ENCODE measurements around the gene MTIF3. TPM values are rescaled to one million over a fixed set of nuclear protein-coding genes. Genes with fewer than 3 reads are reported as not detected.
A peak's percentile ranks its signal among the peaks of the same experiment; 100 is the strongest.

MTIF3 gene
- total RNA-seq, 1 donor from 2014 or later = 38.6 TPM

DNA sequence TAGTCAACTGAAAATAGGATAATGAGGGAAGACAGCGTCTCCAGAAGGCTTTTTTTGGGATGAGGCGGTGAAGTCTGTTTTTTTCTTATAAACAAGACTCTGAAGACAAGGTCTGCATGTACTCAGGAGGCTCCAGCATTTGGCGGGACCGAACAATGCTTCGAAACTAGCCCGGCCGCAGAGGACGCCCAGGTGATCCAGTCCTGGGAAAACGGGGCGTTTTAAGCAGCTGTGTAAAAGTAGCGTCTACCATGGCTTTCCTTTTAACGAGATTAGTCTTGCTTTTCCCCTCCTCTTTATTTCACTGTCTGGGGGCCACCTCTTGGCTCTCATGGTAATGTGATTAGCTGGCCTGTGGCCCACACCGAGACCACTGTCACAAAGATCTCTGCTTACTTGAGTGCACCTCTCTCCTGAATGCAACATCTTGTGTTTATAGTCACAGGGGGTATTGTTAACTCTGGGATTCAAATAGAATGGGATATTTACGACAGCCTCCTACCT lies 55.3 kb downstream of the MTIF3 start:
- Histone ChIP-seq H3K4me1 (no peaks in the 10 kb centered on the region), H3K27me3 (peaks cover 4% of the 10 kb centered on the region), H3K27ac (no peak overlapping the region), H3K36me3 (no peaks in the 10 kb centered on the region), H3K4me3 (no peak overlapping the region), H3K9me3 (no peaks in the 10 kb centered on the region)
- ATAC-seq (no peak), DNase-seq (no peak)
- TF ChIP-seq, protein P1, sequence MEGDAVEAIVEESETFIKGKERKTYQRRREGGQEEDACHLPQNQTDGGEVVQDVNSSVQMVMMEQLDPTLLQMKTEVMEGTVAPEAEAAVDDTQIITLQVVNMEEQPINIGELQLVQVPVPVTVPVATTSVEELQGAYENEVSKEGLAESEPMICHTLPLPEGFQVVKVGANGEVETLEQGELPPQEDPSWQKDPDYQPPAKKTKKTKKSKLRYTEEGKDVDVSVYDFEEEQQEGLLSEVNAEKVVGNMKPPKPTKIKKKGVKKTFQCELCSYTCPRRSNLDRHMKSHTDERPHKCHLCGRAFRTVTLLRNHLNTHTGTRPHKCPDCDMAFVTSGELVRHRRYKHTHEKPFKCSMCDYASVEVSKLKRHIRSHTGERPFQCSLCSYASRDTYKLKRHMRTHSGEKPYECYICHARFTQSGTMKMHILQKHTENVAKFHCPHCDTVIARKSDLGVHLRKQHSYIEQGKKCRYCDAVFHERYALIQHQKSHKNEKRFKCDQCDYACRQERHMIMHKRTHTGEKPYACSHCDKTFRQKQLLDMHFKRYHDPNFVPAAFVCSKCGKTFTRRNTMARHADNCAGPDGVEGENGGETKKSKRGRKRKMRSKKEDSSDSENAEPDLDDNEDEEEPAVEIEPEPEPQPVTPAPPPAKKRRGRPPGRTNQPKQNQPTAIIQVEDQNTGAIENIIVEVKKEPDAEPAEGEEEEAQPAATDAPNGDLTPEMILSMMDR (IDR thresholded peaks at IDR 0.05) = no peak
- intact Hi-C loops (cut with DNase I) = no loop called here

DNA sequence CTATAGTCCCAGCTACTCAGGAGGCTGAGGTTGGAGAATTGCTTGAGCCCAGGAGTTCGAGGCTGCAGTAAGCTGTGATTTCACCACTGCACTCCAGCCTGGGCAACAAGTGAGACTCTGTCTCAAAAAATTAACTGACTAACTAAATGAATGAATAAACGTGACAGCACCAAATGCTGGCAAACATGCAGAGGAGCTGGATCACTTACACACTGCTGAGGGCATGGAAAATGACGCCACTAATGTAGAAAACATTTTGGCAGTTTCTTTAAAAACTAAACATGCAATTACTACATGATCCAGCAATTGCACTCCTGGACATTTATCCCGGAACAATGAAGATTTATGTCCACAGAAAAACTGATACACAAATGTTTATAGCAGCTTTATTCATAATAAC lies 57.3 kb downstream of the MTIF3 start:
- Histone ChIP-seq H3K27ac (no peak overlapping the region), H3K27me3 (peaks cover 4% of the 10 kb centered on the region), H3K36me3 (no peaks in the 10 kb centered on the region), H3K4me3 (no peak overlapping the region), H3K9me3 (no peaks in the 10 kb centered on the region), H3K4me1 (no peaks in the 10 kb centered on the region)
- TF ChIP-seq, protein P1 (IDR thresholded peaks at IDR 0.05) = no peak
- DNase-seq (no peak), ATAC-seq (no peak)
- intact Hi-C loops (cut with DNase I) = no loop called here

DNA sequence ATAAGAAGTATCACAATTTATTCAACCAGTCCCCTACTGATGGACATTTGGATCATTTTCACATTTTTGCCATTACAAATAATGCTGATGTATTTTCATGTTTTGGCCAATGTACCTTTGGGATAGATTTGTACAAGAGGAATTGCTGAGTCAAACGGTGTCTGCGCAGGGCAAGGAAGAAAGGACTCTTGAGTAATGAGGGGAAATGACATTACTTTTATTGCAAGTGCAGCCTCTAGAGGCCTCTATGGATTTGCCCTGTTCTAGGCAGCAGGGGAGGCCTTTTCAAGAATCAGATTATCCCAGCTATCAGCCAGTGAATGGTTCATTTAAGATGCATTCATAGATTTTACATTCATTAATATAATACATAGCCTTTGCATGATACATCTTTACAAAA lies 58.9 kb downstream of the MTIF3 start:
- Histone ChIP-seq H3K36me3 (no peaks in the 10 kb centered on the region), H3K4me1 (no peaks in the 10 kb centered on the region), H3K27ac (no peak overlapping the region), H3K27me3 (peaks cover 3% of the 10 kb centered on the region), H3K9me3 (no peaks in the 10 kb centered on the region), H3K4me3 (no peak overlapping the region)
- ATAC-seq (peak; percentile 21), DNase-seq (no peak)
- intact Hi-C loops (cut with DNase I) = no loop called here
- TF ChIP-seq, protein P1 (IDR thresholded peaks at IDR 0.05) = no peak

DNA sequence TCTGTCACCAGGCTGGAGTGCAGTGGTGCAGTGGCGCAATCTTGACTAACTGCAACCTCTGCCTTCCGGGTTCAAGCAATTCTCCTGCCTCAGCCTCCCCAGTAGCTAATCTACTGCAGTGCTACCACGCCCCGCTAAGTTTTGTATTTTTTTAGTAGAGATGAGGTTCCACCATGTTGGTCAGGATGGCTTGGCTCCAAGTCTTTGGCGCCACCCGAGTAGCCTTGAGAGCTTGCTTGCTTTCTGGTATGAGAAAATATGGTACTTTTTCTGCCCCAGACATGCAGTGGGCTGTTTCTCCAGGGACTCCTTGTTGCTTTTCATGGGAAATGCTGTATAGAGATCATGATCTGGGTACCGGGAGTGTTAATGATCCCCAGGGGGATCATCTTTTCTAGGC lies 60.5 kb downstream of the MTIF3 start:
- no peaks in the 10 kb centered on the region for H3K36me3 ChIP-seq
- H3K9me3 ChIP-seq = no peaks in the 10 kb centered on the region
- no peaks in the 10 kb centered on the region for H3K27me3 ChIP-seq
- no peak overlapping the region for H3K27ac ChIP-seq
- intact Hi-C loops (cut with DNase I) = no loop called here
- TF ChIP-seq, protein P1 (IDR thresholded peaks at IDR 0.05) = no peak
- H3K4me3 ChIP-seq = no peak overlapping the region
- no peak for DNase-seq
- H3K4me1 ChIP-seq = no peaks in the 10 kb centered on the region
- no peak for ATAC-seq

DNA sequence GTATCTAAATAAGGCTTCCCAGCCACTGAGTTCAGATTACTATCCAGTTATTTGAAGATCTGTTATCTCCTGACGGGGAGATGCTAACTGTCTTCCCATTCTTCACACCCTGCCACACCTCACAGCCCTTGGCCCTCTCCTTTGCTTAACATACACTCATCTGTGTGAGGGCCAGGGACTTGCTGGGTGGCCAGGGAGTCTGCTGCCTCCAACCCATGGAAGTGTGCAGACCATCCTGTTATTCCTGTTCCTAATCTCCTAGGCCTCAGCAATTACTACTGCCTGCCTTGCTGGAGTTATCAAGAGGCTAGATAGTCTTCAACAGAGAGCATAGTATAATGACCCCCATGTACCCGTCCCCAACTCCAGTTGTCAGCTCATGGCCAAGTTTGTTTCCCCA lies 62.1 kb downstream of the MTIF3 start:
- ATAC-seq = no peak
- TF ChIP-seq, protein P1 (IDR thresholded peaks at IDR 0.05) = no peak
- no peaks in the 10 kb centered on the region for H3K9me3 ChIP-seq
- no peaks in the 10 kb centered on the region for H3K4me1 ChIP-seq
- intact Hi-C loops (cut with DNase I) = no loop called here
- H3K36me3 ChIP-seq = no peaks in the 10 kb centered on the region
- H3K27me3 ChIP-seq = no peaks in the 10 kb centered on the region
- DNase-seq = no peak
- H3K4me3 ChIP-seq = no peak overlapping the region
- H3K27ac ChIP-seq = no peak overlapping the region

Other genes starting within 250 kb of the MTIF3 start
- 806 TPM for gene RPL21, start 199.0 kb downstream of the MTIF3 start, total RNA-seq
- 25.6 TPM for gene RASL11A, start 179.7 kb downstream of the MTIF3 start, total RNA-seq
- 81.7 TPM for gene GTF3A, start 25.9 kb downstream of the MTIF3 start, total RNA-seq
- 35.3 TPM for gene LNX2, start 170.0 kb upstream of the MTIF3 start, total RNA-seq
- 114 TPM for gene POLR1D, start 171.3 kb upstream of the MTIF3 start, total RNA-seq